Endothelial cell of umbilical vein (primary cell): ENCODE results near the gene CYB5R2. TPM values are rescaled to one million over a fixed set of nuclear protein-coding genes. Genes with fewer than 3 reads are reported as not detected.
A peak's percentile ranks its signal among the peaks of the same experiment; 100 is the strongest.

ENCODE experiments used
- BruUV-seq: library from RNA; stranded (reverse); fragments of 400-500 nt; replicated peaks from 2 replicates; lab custom pipeline; 2021; lab: Mats Ljungman, UMichigan
- CTCF ChIA-PET: fragments of 300-600, 350-600 bp; sonication (Branson Sonifier 250); formaldehyde crosslinking; loops from one replicate; lab custom pipeline; 2021; ENCODE audit warnings: antibody characterized with exemption, inconsistent platforms; lab: Charles Lee
- POLR2A ChIA-PET: fragments of 300-600, 350-600 bp; sonication (Branson Sonifier 250); formaldehyde crosslinking; loops from one replicate; lab custom pipeline; 2021; ENCODE audit warnings: antibody characterized with exemption, inconsistent platforms; lab: Charles Lee
- DNase-seq: peaks from one replicate; pipeline ENCODE4 v3.0.0-alpha.2; 2011; ENCODE audit warnings: low read depth, low spot score
- FAIRE-seq: peaks from 2 replicates; lab custom pipeline; 2011; peaks lifted over from hg19 to GRCh38; lab: Jason Lieb, UNC
- H2AFZ ChIP-seq: 2 replicates; pipeline ENCODE4 v1.6.0; 2012; ENCODE audit warnings: low read depth, low read length, control low read depth, inconsistent platforms
- H3K27ac ChIP-seq: 2 replicates; pipeline ENCODE4 v1.5.1; 2011; ENCODE audit warnings: low read depth, mild to moderate bottlenecking, control low read depth, low read length, moderate library complexity; ENCODE audit not compliant: insufficient read depth
- H3K27me3 ChIP-seq, 2 experiments: 2 replicates each; pipeline versions ENCODE4 v1.6.0 to v1.6.1; 2011; ENCODE audit warnings: low read length in 2 of 2, mixed read lengths in 1 of 2; ENCODE audit not compliant: control insufficient read depth in 2 of 2, insufficient read depth in 2 of 2
- H3K36me3 ChIP-seq, 2 experiments: 2 replicates in 1 of 2; 3 replicates in 1 of 2; pipeline ENCODE4 v1.5.1; 2011; ENCODE audit warnings: low read length in 2 of 2, mild to moderate bottlenecking in 1 of 2, moderate library complexity in 1 of 2; ENCODE audit not compliant: control insufficient read depth in 2 of 2, insufficient read depth in 2 of 2; ENCODE audit errors: extremely low read depth in 1 of 2
- H3K4me1 ChIP-seq: 3 replicates; pipeline ENCODE4 v1.5.1; 2011; ENCODE audit warnings: mild to moderate bottlenecking, low read length; ENCODE audit not compliant: control insufficient read depth, insufficient read depth; ENCODE audit errors: extremely low read depth
- H3K4me2 ChIP-seq: 2 replicates; pipeline ENCODE4 v1.6.1; 2011; ENCODE audit warnings: low read length, control low read depth, mixed read lengths; ENCODE audit not compliant: insufficient read depth
- H3K4me3 ChIP-seq, 3 experiments: fragments of 200-600 bp in 1 of 3; sonication (generic), shearing (Covaris generic) in 1 of 3; replicated peaks in 1 of 3; 2 replicates each; pipeline ENCODE4 v1.5.1; 2011 to 2016; ENCODE audit warnings: control low read depth in 3 of 3, low read length in 3 of 3, mild to moderate bottlenecking in 2 of 3, inconsistent platforms in 1 of 3, low read depth in 1 of 3, moderate library complexity in 1 of 3; ENCODE audit not compliant: insufficient read depth in 1 of 3
- H3K79me2 ChIP-seq: 2 replicates; pipeline ENCODE4 v1.6.0; 2012; ENCODE audit warnings: low read length, inconsistent platforms; ENCODE audit not compliant: control insufficient read depth, insufficient read depth
- H3K9ac ChIP-seq: replicated peaks from 2 replicates; pipeline ENCODE3; 2011; ENCODE audit warnings: low read length, control low read depth; ENCODE audit not compliant: insufficient read depth; ENCODE audit errors: extremely low read depth
- H3K9me1 ChIP-seq: replicated peaks from 3 replicates; pipeline ENCODE4 v1.6.0; 2011; ENCODE audit warnings: mild to moderate bottlenecking, low read length; ENCODE audit not compliant: control insufficient read depth, insufficient read depth; ENCODE audit errors: extremely low read depth
- H3K9me3 ChIP-seq: replicated peaks from 2 replicates; pipeline ENCODE4 v1.5.1; 2012; ENCODE audit warnings: low read length, inconsistent platforms; ENCODE audit not compliant: control insufficient read depth, insufficient read depth
- H4K20me1 ChIP-seq: replicated peaks from 2 replicates; pipeline ENCODE3; 2011; ENCODE audit warnings: mild to moderate bottlenecking, low read length; ENCODE audit not compliant: control insufficient read depth, insufficient read depth; ENCODE audit errors: extremely low read depth
- EZH2 ChIP-seq: IDR thresholded peaks from 2 replicates; pipeline ENCODE4 v1.6.1; 2012; ENCODE audit warnings: borderline replicate concordance, low read depth, mild to moderate bottlenecking, moderate library complexity, low read length, inconsistent platforms; ENCODE audit not compliant: severe bottlenecking
- FOS ChIP-seq: IDR thresholded peaks from 2 replicates; pipeline ENCODE4 v1.6.1; 2011; ENCODE audit warnings: mild to moderate bottlenecking, low read length, moderate library complexity, borderline replicate concordance; ENCODE audit not compliant: insufficient read depth
- GATA2 ChIP-seq: IDR thresholded peaks from 2 replicates; pipeline ENCODE4 v1.7.0; 2011; ENCODE audit warnings: low read depth, mild to moderate bottlenecking, moderate library complexity, mixed read lengths, low read length; ENCODE audit not compliant: insufficient read length, insufficient read depth
- JUN ChIP-seq: IDR thresholded peaks from 2 replicates; pipeline ENCODE4 v1.6.1; 2011; ENCODE audit warnings: borderline replicate concordance, low read depth; ENCODE audit not compliant: insufficient read length, insufficient read depth
- MYC ChIP-seq: IDR thresholded peaks from one replicate; pipeline ENCODE4 v1.6.1; 2011; ENCODE audit warnings: mild to moderate bottlenecking, low read depth, low read length
- POLR2A ChIP-seq: IDR thresholded peaks from 2 replicates; pipeline ENCODE4 v1.6.1; 2012; ENCODE audit warnings: low read depth, mild to moderate bottlenecking, control low read depth, low read length
- POLR2AphosphoS5 ChIP-seq: IDR thresholded peaks from 2 replicates; pipeline ENCODE4 v1.6.1; 2012; ENCODE audit warnings: low read depth, mild to moderate bottlenecking, control low read depth, low read length, moderate library complexity; ENCODE audit not compliant: insufficient read depth
- dilution Hi-C: fragments of 300-500 bp; cut with MboI; formaldehyde crosslinking; loops from one replicate; pipeline ENCODE4 v1.15.0; 2019; ENCODE audit warnings: low sequenced_read_pairs; ENCODE audit not compliant: extremely low pct_ligation_motif_present
- intact Hi-C: fragments of 100-400 bp; cut with micrococcal nuclease; formaldehyde crosslinking; loops from one replicate; pipeline ENCODE4 v1.10.0; 2022
- polyA plus RNA-seq, 4 experiments: library from polyadenylated mRNA; depleted of rRNA in 3 of 4; stranded (reverse) in 3 of 4; unstranded in 1 of 4; fragments of >200 nt; gene quantifications; 2 replicates each; pipeline versions ENCODE4 v1.2.1 to v1.2.3, GENCODE V29; 2011 to 2012; ENCODE audit warnings: missing spikeins in 1 of 4
- total RNA-seq: library from RNA; stranded (reverse); gene quantifications from 2 replicates; pipeline ENCODE4 v1.2.3, GENCODE V29; 2021
- TF ChIP-seq, protein P1 (sequence below), 2 donors: IDR thresholded peaks; 1 replicate in 1 of 2; 2 replicates in 1 of 2; pipeline ENCODE4 v1.5.1; 2011; ENCODE audit warnings: low read length in 2 of 2, mild to moderate bottlenecking in 2 of 2, moderate library complexity in 2 of 2, control low read depth in 1 of 2, inconsistent platforms in 1 of 2, low read depth in 1 of 2; ENCODE audit not compliant: insufficient read depth in 1 of 2; ENCODE audit errors: extremely low read depth in 1 of 2
- TF ChIP-seq, protein P2 (sequence below): IDR thresholded peaks from 2 replicates; pipeline ENCODE4 v1.6.1; 2011; ENCODE audit not compliant: insufficient read depth, insufficient read length

Gene CYB5R2
- total and polyA plus RNA-seq, 2 donors (not counting 3 experiments of a cell fraction or from before 2014, with no cell fraction given), result 4.8 to 5.0 TPM

DNA sequence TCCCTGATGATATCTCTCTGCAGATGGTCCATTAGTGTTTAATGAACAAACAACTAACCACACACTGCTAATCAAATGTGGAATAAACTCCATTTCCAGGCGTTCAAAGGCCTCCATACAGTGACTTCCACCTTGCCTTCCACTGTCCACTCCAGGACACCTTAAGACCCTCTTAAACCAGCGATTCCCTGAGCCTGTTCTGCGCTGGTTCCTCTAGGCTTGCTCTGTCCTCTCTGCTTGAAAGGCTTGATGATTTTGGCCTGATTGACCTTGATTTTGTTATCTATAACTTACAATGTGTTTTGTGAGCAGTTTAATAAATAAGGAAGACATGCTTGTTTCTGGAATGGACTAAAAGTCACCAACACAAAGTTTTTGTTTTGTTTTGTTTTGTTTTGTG is 20.9 kb upstream of the CYB5R2 start:
- POLR2A ChIA-PET, result no interaction called here

GRCh38 chr11:7692426-7692825 is 19.1 kb upstream of the CYB5R2 start:
- Histone ChIP-seq H3K9ac (no peak overlapping the region), H3K9me3 (no peaks in the 10 kb centered on the region), H3K36me3 (no peaks in the 10 kb centered on the region), H3K4me3 (no peak overlapping the region), H3K9me1 (no peaks in the 10 kb centered on the region), H3K27me3 (peaks cover 41 to 43% of the 10 kb centered on the region in 2 experiments), H3K4me2 (no peak overlapping the region), H3K27ac (no peak overlapping the region), H2AFZ (no peak overlapping the region), H4K20me1 (no peaks in the 10 kb centered on the region), H3K79me2 (no peaks in the 10 kb centered on the region), H3K4me1 (no peaks in the 10 kb centered on the region)
- intact Hi-C loops, result loop anchor here (10.0 kb wide), 2 partner anchors 248 to 402 kb away; no protein-coding TSS in a partner anchor
- CTCF ChIA-PET, result interaction anchor here (0.8 to 3.6 kb wide), 10 partner anchors 35 to 935 kb away, joined by 3 to 22 read pairs (median 3); partner anchors contain the start of gene EIF3F
- dilution Hi-C loops, result no loop called here
- POLR2A ChIA-PET, result no interaction called here
- no TSS peak for BruUV-seq
- FAIRE-seq, result no peak
- no peak for DNase-seq
- TF ChIP-seq POLR2A (no peak), POLR2AphosphoS5 (no peak), MYC (no peak), FOS (no peak), JUN (no peak), EZH2 (no peak), GATA2 (no peak)
- TF ChIP-seq, protein P1, sequence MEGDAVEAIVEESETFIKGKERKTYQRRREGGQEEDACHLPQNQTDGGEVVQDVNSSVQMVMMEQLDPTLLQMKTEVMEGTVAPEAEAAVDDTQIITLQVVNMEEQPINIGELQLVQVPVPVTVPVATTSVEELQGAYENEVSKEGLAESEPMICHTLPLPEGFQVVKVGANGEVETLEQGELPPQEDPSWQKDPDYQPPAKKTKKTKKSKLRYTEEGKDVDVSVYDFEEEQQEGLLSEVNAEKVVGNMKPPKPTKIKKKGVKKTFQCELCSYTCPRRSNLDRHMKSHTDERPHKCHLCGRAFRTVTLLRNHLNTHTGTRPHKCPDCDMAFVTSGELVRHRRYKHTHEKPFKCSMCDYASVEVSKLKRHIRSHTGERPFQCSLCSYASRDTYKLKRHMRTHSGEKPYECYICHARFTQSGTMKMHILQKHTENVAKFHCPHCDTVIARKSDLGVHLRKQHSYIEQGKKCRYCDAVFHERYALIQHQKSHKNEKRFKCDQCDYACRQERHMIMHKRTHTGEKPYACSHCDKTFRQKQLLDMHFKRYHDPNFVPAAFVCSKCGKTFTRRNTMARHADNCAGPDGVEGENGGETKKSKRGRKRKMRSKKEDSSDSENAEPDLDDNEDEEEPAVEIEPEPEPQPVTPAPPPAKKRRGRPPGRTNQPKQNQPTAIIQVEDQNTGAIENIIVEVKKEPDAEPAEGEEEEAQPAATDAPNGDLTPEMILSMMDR (IDR thresholded peaks at IDR 0.05; ENCODE audit: extremely low read depth in 1 of 2, insufficient read depth in 1 of 2, low read depth in 1 of 2, low read length in 2 of 2), result no peak
- TF ChIP-seq, protein P2, sequence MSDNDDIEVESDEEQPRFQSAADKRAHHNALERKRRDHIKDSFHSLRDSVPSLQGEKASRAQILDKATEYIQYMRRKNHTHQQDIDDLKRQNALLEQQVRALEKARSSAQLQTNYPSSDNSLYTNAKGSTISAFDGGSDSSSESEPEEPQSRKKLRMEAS, result no peak

More for the DNA sequence above, 20.9 kb upstream of the CYB5R2 start:
- Histone ChIP-seq H2AFZ (peak overlapping the region; percentile 16), H3K4me2 (peak overlapping the region; percentile 22), H3K27ac (no peak overlapping the region), H3K4me3 (no peak overlapping the region), H3K9ac (no peak overlapping the region), H3K4me1 (no peaks in the 10 kb centered on the region), H3K27me3 (peaks cover 37 to 40% of the 10 kb centered on the region in 2 experiments), H3K36me3 (no peaks in the 10 kb centered on the region), H3K9me1 (no peaks in the 10 kb centered on the region), H3K79me2 (no peaks in the 10 kb centered on the region), H3K9me3 (no peaks in the 10 kb centered on the region), H4K20me1 (no peaks in the 10 kb centered on the region)
- CTCF ChIA-PET, result interaction anchor here (0.7 to 2.3 kb wide), 20 partner anchors 11 to 882 kb away, joined by 3 to 25 read pairs (median 6); partner anchors contain the start of genes CYB5R2, EIF3F and OVCH2
- intact Hi-C loops, result loop anchor here (1.0 to 10.0 kb wide), 5 partner anchors 181 to 401 kb away; partner anchors contain the start of genes EIF3F and PPFIBP2
- FAIRE-seq (no peak), DNase-seq (no peak)
- dilution Hi-C loops, result no loop called here
- peak; percentile 11 for TF ChIP-seq EZH2
- no peak for TF ChIP-seq POLR2AphosphoS5
- no TSS peak for BruUV-seq
